H1 (cell line): ENCODE data around the gene COPZ2. TPM values are rescaled to one million over a fixed set of nuclear protein-coding genes. Genes with fewer than 3 reads are reported as not detected.

Experiments
- HDAC2 ChIP-seq, 2 experiments: fragments of 300-600 bp in 1 of 2; sonication (generic) in 1 of 2; IDR thresholded peaks; 2 replicates each; pipeline ENCODE4 v1.6.1; 2011 to 2012; ENCODE audit warnings: low read depth in 2 of 2, low read length in 2 of 2, mild to moderate bottlenecking in 2 of 2, moderate library complexity in 2 of 2, borderline replicate concordance in 1 of 2, inconsistent platforms in 1 of 2
- polyA plus RNA-seq, 7 experiments: library from polyadenylated mRNA; depleted of rRNA in 3 of 7; stranded (reverse) in 5 of 7; unstranded in 2 of 7; fragments of >200 nt in 5 of 7; fragments of 200-250 nt in 2 of 7; gene quantifications; 1 replicate in 5 of 7; 2 replicates in 1 of 7; 4 replicates in 1 of 7; pipeline versions ENCODE4 v1.2.1 to v1.2.3, GENCODE V29; 2011 to 2013; ENCODE audit warnings: missing spikeins in 2 of 7, mixed read lengths in 2 of 7
- total RNA-seq: library from RNA; stranded (reverse); fragmentation: NEBNext Ultra II Directional; extraction: Animal tissue kit (Norgen Biotek cat#: 25700); gene quantifications from 2 replicates; pipeline ENCODE4 v1.2.1, GENCODE V29; 2021

COPZ2 gene
- total and polyA plus RNA-seq, 2 of the 8 experiments (the other 6 are each of a cell fraction or from before 2014, with no cell fraction given), result 0.24 TPM; not detected in 1

GRCh38 chr17:48025904-48026501, 11.6 kb downstream of the COPZ2 start (continued):
- TF ChIP-seq HDAC2 (IDR thresholded peaks at IDR 0.05; ENCODE audit: borderline replicate concordance in 1 of 2, low read depth in 2 of 2, low read length in 2 of 2), result no peak
